Osteoblast (primary cell): ENCODE data around the gene OVCH1. TPM values are rescaled to one million over a fixed set of nuclear protein-coding genes. Genes with fewer than 3 reads are reported as not detected.

Experiments
- DNase-seq: peaks from one replicate; pipeline ENCODE4 v3.0.0; 2011; ENCODE audit warnings: low spot score, mixed read lengths; ENCODE audit not compliant: insufficient read length; ENCODE audit errors: missing footprints
- H2AFZ ChIP-seq: 2 replicates; pipeline ENCODE4 v1.6.0; 2011; ENCODE audit warnings: mild to moderate bottlenecking, low read length
- H3K27ac ChIP-seq: 2 replicates; pipeline ENCODE4 v1.5.1; 2011; ENCODE audit warnings: mild to moderate bottlenecking, low read depth, low read length, moderate library complexity
- H3K27me3 ChIP-seq: 2 replicates; pipeline ENCODE4 v1.6.0; 2012; ENCODE audit warnings: mild to moderate bottlenecking, control low read depth, inconsistent platforms, low read length, moderate library complexity; ENCODE audit not compliant: insufficient read depth
- H3K36me3 ChIP-seq: 2 replicates; pipeline ENCODE4 v1.5.1; 2011; ENCODE audit warnings: mild to moderate bottlenecking, low read length, control low read depth, moderate library complexity; ENCODE audit not compliant: insufficient read depth
- H3K4me1 ChIP-seq: 2 replicates; pipeline ENCODE4 v1.5.1; 2011; ENCODE audit warnings: mild to moderate bottlenecking, low read length, control low read depth, moderate library complexity; ENCODE audit not compliant: insufficient read depth
- H3K4me2 ChIP-seq: 2 replicates; pipeline ENCODE4 v1.6.0; 2011; ENCODE audit warnings: mild to moderate bottlenecking, low read length; ENCODE audit not compliant: insufficient read depth
- H3K4me3 ChIP-seq: fragments of 200-600 bp; sonication (generic); 3 replicates; pipeline ENCODE4 v1.5.1; 2012; ENCODE audit warnings: mild to moderate bottlenecking, low read length, inconsistent platforms; ENCODE audit not compliant: insufficient read depth
- H3K79me2 ChIP-seq: 2 replicates; pipeline ENCODE4 v1.6.0; 2012; ENCODE audit warnings: mild to moderate bottlenecking, low read length, control low read depth, inconsistent platforms; ENCODE audit not compliant: insufficient read depth
- H3K9me3 ChIP-seq: 2 replicates; pipeline ENCODE4 v1.5.1; 2011; ENCODE audit warnings: low read depth, low read length, control low read depth
- H4K20me1 ChIP-seq: 2 replicates; pipeline ENCODE4 v1.6.0; 2012; ENCODE audit warnings: mild to moderate bottlenecking, low read length, control low read depth; ENCODE audit not compliant: insufficient read depth
- CTCF ChIP-seq: IDR thresholded peaks from 2 replicates; pipeline ENCODE4 v1.5.1; 2011; ENCODE audit warnings: mild to moderate bottlenecking, low read depth, low read length, moderate library complexity; ENCODE audit errors: extremely low read depth
- total RNA-seq: library from RNA; depleted of rRNA; stranded (reverse); fragments of >200 nt; gene quantifications from 2 replicates; pipeline ENCODE4 v1.2.3, GENCODE V29; 2012

The OVCH1 gene
- total RNA-seq, 1 donor = under 0.01 TPM

GRCh38 chr12:29516431-29516875, 19.0 kb upstream of the OVCH1 start:
- no peaks in the 10 kb centered on the region for H3K9me3 ChIP-seq
- H4K20me1 ChIP-seq = no peaks in the 10 kb centered on the region
- H3K79me2 ChIP-seq = no peaks in the 10 kb centered on the region
- no peaks in the 10 kb centered on the region for H3K4me1 ChIP-seq
- H3K4me2 ChIP-seq = no peak overlapping the region
- no peak for DNase-seq
- no peak overlapping the region for H2AFZ ChIP-seq
- H3K27me3 ChIP-seq = no peaks in the 10 kb centered on the region
- H3K27ac ChIP-seq = no peak overlapping the region
- H3K36me3 ChIP-seq = no peaks in the 10 kb centered on the region
- no peak for TF ChIP-seq CTCF
- H3K4me3 ChIP-seq = no peak overlapping the region

DNA sequence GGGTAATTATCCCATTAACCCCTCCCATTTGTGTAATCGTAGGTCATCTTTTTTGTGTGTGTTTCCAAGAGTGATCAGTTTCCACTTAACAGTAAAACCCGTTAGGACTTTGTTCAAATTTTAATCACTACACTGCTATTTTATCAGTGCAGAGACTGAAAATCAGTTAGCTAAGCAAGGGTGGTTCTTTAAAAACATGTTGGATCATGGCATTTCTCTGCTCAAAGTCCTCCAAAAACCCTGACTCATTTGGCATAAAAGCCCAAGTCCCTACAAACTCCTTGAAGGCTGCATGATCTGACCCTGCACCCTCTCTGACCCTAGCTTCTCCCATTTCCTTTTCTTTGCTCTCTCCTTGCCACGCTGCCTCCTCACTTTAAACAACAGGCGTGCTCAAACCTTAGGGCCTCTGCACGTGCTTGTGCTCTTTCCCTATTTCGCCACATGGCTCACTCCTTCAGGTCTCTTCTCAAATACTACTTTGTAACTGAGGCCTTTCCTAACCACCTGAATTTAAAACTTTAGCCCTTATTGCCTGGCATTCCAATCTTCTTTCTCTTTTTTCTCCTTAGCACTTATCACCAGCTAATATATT, 13.2 kb upstream of the OVCH1 start:
- no peak overlapping the region for H3K27ac ChIP-seq
- H3K9me3 ChIP-seq = no peaks in the 10 kb centered on the region
- no peaks in the 10 kb centered on the region for H3K36me3 ChIP-seq
- no peak for TF ChIP-seq CTCF
- H3K4me1 ChIP-seq = no peaks in the 10 kb centered on the region
- H3K4me2 ChIP-seq = no peak overlapping the region
- no peaks in the 10 kb centered on the region for H4K20me1 ChIP-seq
- H2AFZ ChIP-seq = no peak overlapping the region
- H3K79me2 ChIP-seq = no peaks in the 10 kb centered on the region
- H3K27me3 ChIP-seq = no peaks in the 10 kb centered on the region
- no peak for DNase-seq
- H3K4me3 ChIP-seq = no peak overlapping the region

- Histone ChIP-seq H3K27ac (no peak overlapping the region), H3K9me3 (no peaks in the 10 kb centered on the region), H2AFZ (no peak overlapping the region), H3K79me2 (no peaks in the 10 kb centered on the region), H3K4me3 (no peak overlapping the region), H3K4me2 (no peak overlapping the region), H3K36me3 (no peaks in the 10 kb centered on the region), H3K27me3 (no peaks in the 10 kb centered on the region), H3K4me1 (no peaks in the 10 kb centered on the region), H4K20me1 (no peaks in the 10 kb centered on the region)
- TF ChIP-seq CTCF = no peak
- no peak for DNase-seq
Measured at GRCh38 chr12:29509503-29509902, 12.0 kb upstream of the OVCH1 start.

- H3K79me2 ChIP-seq = no peaks in the 10 kb centered on the region
- no peak overlapping the region for H3K4me2 ChIP-seq
- H3K27ac ChIP-seq = no peak overlapping the region
- H3K4me1 ChIP-seq = no peaks in the 10 kb centered on the region
- no peaks in the 10 kb centered on the region for H3K9me3 ChIP-seq
- no peaks in the 10 kb centered on the region for H3K36me3 ChIP-seq
- DNase-seq = no peak
- no peak overlapping the region for H3K4me3 ChIP-seq
- H3K27me3 ChIP-seq = no peaks in the 10 kb centered on the region
- H4K20me1 ChIP-seq = no peaks in the 10 kb centered on the region
- no peak overlapping the region for H2AFZ ChIP-seq
- TF ChIP-seq CTCF = no peak
Measured at GRCh38 chr12:29508949-29509348, 11.5 kb upstream of the OVCH1 start.
